Measurements from ENCODE around the gene SLC25A31.

- no peak for TF ChIP-seq CTCF (IDR thresholded peaks at IDR 0.05; ENCODE audit: insufficient read depth, low read length, poor library complexity, severe bottlenecking)
- TF ChIP-seq EZH2phosphoT487 (conservative IDR thresholded peaks at IDR 0.05; ENCODE audit: low read length): no peak
Observed at GRCh38 chr4:127810551-127810950, 80.4 kb downstream of the SLC25A31 start.

Data from SU-DHL-6 (cell line).